ENCODE measurements around the gene MIB1.

Gene MIB1

GRCh38 chr18:21900605-21901352 is 160.2 kb downstream of the MIB1 start:
- DNase-seq = no peak

- DNase-seq = no peak
These were observed 160.9 kb downstream of the MIB1 start for GRCh38 chr18:21901423-21901945.

- no peak for DNase-seq
These were observed 163.1 kb downstream of the MIB1 start for GRCh38 chr18:21903709-21904108.

- DNase-seq = no peak
These were observed 164.3 kb downstream of the MIB1 start for GRCh38 chr18:21904856-21905255.

GRCh38 chr18:21907451-21907850 is 166.9 kb downstream of the MIB1 start:
- no peak for DNase-seq

GRCh38 chr18:21908711-21909110 is 168.1 kb downstream of the MIB1 start:
- no peak for DNase-seq

- no peak for DNase-seq
These were observed 170.3 kb downstream of the MIB1 start for GRCh38 chr18:21910906-21911305.

- no peak for DNase-seq
These were observed 171.0 kb downstream of the MIB1 start for GRCh38 chr18:21911551-21911950.

- no peak for DNase-seq
These were observed 172.0 kb downstream of the MIB1 start for GRCh38 chr18:21912339-21913239.

GRCh38 chr18:21914739-21915319 is 174.2 kb downstream of the MIB1 start:
- DNase-seq = peak; percentile 36

GRCh38 chr18:21915546-21915945 is 175.0 kb downstream of the MIB1 start:
- no peak for DNase-seq

GRCh38 chr18:21916594-21916993 is 176.0 kb downstream of the MIB1 start:
- DNase-seq = no peak

GRCh38 chr18:21918693-21919092 is 178.1 kb downstream of the MIB1 start:
- no peak for DNase-seq

All from fibroblast of skin of right biceps (primary cell).